ENCODE results near the gene SLC9B1.
"Not testable (repeated sequence)": the region's sequence is repeated elsewhere in the genome, so short reads cannot be mapped to it uniquely, and the experiment has no call there.

SLC9B1 gene

GRCh38 chr4:103010804-103011203 is 8.7 kb downstream of the SLC9B1 start:
- DNase-seq: no peak

- peak; percentile 74 for DNase-seq
These were observed 10.4 kb downstream of the SLC9B1 start for GRCh38 chr4:103008875-103009729.

GRCh38 chr4:103002551-103002950 is 17.0 kb downstream of the SLC9B1 start:
- DNase-seq: peak; percentile 22

- DNase-seq: no peak
These were observed 24.7 kb downstream of the SLC9B1 start for GRCh38 chr4:102994803-102995202.

GRCh38 chr4:102993985-102994384 is 25.5 kb downstream of the SLC9B1 start:
- not testable (repeated sequence) for DNase-seq

GRCh38 chr4:102988429-102989020 is 31.0 kb downstream of the SLC9B1 start:
- no peak for DNase-seq

GRCh38 chr4:102981005-102981404 is 38.5 kb downstream of the SLC9B1 start:
- no peak for DNase-seq

GRCh38 chr4:102961813-102962212 is 57.7 kb downstream of the SLC9B1 start:
- not testable (repeated sequence) for DNase-seq

- DNase-seq: no peak
These were observed 60.0 kb downstream of the SLC9B1 start for GRCh38 chr4:102959496-102959895.

- DNase-seq: no peak
These were observed 74.4 kb downstream of the SLC9B1 start for GRCh38 chr4:102945066-102945465.

GRCh38 chr4:102938063-102938462 is 81.4 kb downstream of the SLC9B1 start:
- not testable (repeated sequence) for DNase-seq

GRCh38 chr4:102935716-102936115 is 83.8 kb downstream of the SLC9B1 start:
- no peak for DNase-seq

- DNase-seq: not testable (repeated sequence)
These were observed 99.8 kb downstream of the SLC9B1 start for GRCh38 chr4:102919697-102920096.

GRCh38 chr4:102918859-102919258 is 100.6 kb downstream of the SLC9B1 start:
- no peak for DNase-seq

- DNase-seq: no peak
These were observed 117.7 kb downstream of the SLC9B1 start for GRCh38 chr4:102901804-102902203.

- not testable (repeated sequence) for DNase-seq
These were observed 121.9 kb downstream of the SLC9B1 start for GRCh38 chr4:102897610-102898009.

GRCh38 chr4:102896547-102896946 is 123.0 kb downstream of the SLC9B1 start:
- not testable (repeated sequence) for DNase-seq

GRCh38 chr4:102889866-102890265 is 129.6 kb downstream of the SLC9B1 start:
- not testable (repeated sequence) for DNase-seq

- DNase-seq: not testable (repeated sequence)
These were observed 130.9 kb downstream of the SLC9B1 start for GRCh38 chr4:102888570-102888969.

GRCh38 chr4:102883278-102883677 is 136.2 kb downstream of the SLC9B1 start:
- DNase-seq: no peak

- no peak for DNase-seq
These were observed 138.2 kb downstream of the SLC9B1 start for GRCh38 chr4:102881343-102881742.

- DNase-seq: no peak
These were observed 140.6 kb downstream of the SLC9B1 start for GRCh38 chr4:102878901-102879300.

- DNase-seq: peak; percentile 86
These were observed 141.2 kb downstream of the SLC9B1 start for GRCh38 chr4:102878349-102878748.
